SK-N-SH (cell line): ENCODE measurements around the gene TPRG1L. TPM values are rescaled to one million over a fixed set of nuclear protein-coding genes. Genes with fewer than 3 reads are reported as not detected.

ENCODE experiments used
- CTCF ChIA-PET: fragments of 300-600, 350-600 bp; formaldehyde crosslinking; extraction: SDS; loops from one replicate; lab custom pipeline; 2021; lab: Yijun Ruan, JAX
- POLR2A ChIA-PET: fragments of 350-600 bp; sonication (Branson Sonifier 250); formaldehyde crosslinking; extraction: SDS; loops from one replicate; lab custom pipeline; 2020; ENCODE audit warnings: antibody characterized with exemption, inconsistent platforms; lab: Yijun Ruan, JAX
- DNase-seq: peaks from one replicate; pipeline ENCODE4 v3.0.0; 2012
- H2AFZ ChIP-seq: fragments of 200-600 bp; sonication (generic); 2 replicates; pipeline ENCODE4 v1.8.1; 2016; ENCODE audit warnings: antibody characterized with exemption, mild to moderate bottlenecking, low read depth
- H3F3A ChIP-seq: fragments of 200-600 bp; sonication (generic); replicated peaks from 2 replicates; pipeline ENCODE3; 2016; ENCODE audit warnings: antibody characterized with exemption, mild to moderate bottlenecking; ENCODE audit not compliant: insufficient read depth
- H3K27ac ChIP-seq, 2 experiments: fragments of 200-500 bp in 1 of 2; fragments of 200-600 bp in 1 of 2; sonication (Bioruptor generic) in 1 of 2; sonication (generic), shearing (Covaris generic) in 1 of 2; 2 replicates each; pipeline versions ENCODE4 v1.5.1 to v1.6.1; 2014 to 2016; ENCODE audit warnings: low read depth in 2 of 2, inconsistent platforms in 1 of 2, low read length in 1 of 2, mild to moderate bottlenecking in 1 of 2, mixed read lengths in 1 of 2
- H3K27me3 ChIP-seq: fragments of 200-600 bp; sonication (generic), shearing (Covaris generic); 2 replicates; pipeline ENCODE4 v1.6.1; 2016; ENCODE audit warnings: mixed run types; ENCODE audit not compliant: insufficient read depth
- H3K36me3 ChIP-seq, 2 experiments: fragments of 200-500 bp in 1 of 2; fragments of 200-600 bp in 1 of 2; sonication (Bioruptor generic) in 1 of 2; sonication (generic) in 1 of 2; replicated peaks in 1 of 2; 2 replicates each; pipeline versions ENCODE3 to v1.5.1; 2014 to 2016; ENCODE audit warnings: low read length in 1 of 2, mild to moderate bottlenecking in 1 of 2; ENCODE audit not compliant: insufficient read depth in 2 of 2, control insufficient read depth in 1 of 2
- H3K4me1 ChIP-seq, 2 experiments: fragments of 200-500 bp in 1 of 2; fragments of 200-600 bp in 1 of 2; sonication (Bioruptor generic) in 1 of 2; sonication (generic), shearing (Covaris generic) in 1 of 2; 2 replicates each; pipeline versions ENCODE4 v1.5.1 to v1.6.1; 2014 to 2016; ENCODE audit warnings: low read depth in 1 of 2, low read length in 1 of 2, mixed run types in 1 of 2; ENCODE audit not compliant: insufficient read depth in 2 of 2, control insufficient read depth in 1 of 2
- H3K4me2 ChIP-seq: fragments of 200-600 bp; sonication (generic), shearing (Covaris generic); 2 replicates; pipeline ENCODE4 v1.6.1; 2017; ENCODE audit warnings: mixed run types
- H3K4me3 ChIP-seq, 2 experiments: fragments of 200-500 bp in 1 of 2; fragments of 200-600 bp in 1 of 2; sonication (Bioruptor generic) in 1 of 2; sonication (generic), shearing (Covaris generic) in 1 of 2; 2 replicates each; pipeline versions ENCODE4 v1.5.1 to v1.8.1; 2014 to 2016; ENCODE audit warnings: low read depth in 2 of 2, inconsistent platforms in 1 of 2, low read length in 1 of 2, mild to moderate bottlenecking in 1 of 2, mixed read lengths in 1 of 2, moderate library complexity in 1 of 2
- H3K79me2 ChIP-seq: fragments of 200-600 bp; sonication (generic); 2 replicates; pipeline ENCODE4 v1.8.1; 2017; ENCODE audit warnings: mild to moderate bottlenecking; ENCODE audit not compliant: insufficient read depth
- H3K9ac ChIP-seq: fragments of 200-600 bp; sonication (generic); 2 replicates; pipeline ENCODE4 v1.6.1; 2017; ENCODE audit warnings: mixed run types
- H3K9me2 ChIP-seq: fragments of 200-600 bp; sonication (generic); 2 replicates; pipeline ENCODE4 v1.6.1; 2017; ENCODE audit warnings: mixed run types
- H3K9me3 ChIP-seq: fragments of 200-600 bp; sonication (generic); 2 replicates; pipeline ENCODE4 v1.6.1; 2017; ENCODE audit warnings: mixed run types, mild to moderate bottlenecking, moderate library complexity
- H4K20me1 ChIP-seq: fragments of 200-600 bp; sonication (generic); 2 replicates; pipeline ENCODE4 v1.6.1; 2017; ENCODE audit warnings: mild to moderate bottlenecking, mixed run types; ENCODE audit not compliant: insufficient read depth
- ELF1 ChIP-seq: IDR thresholded peaks from 2 replicates; pipeline ENCODE4 v1.4.0; 2012
- GABPA ChIP-seq: IDR thresholded peaks from 2 replicates; pipeline ENCODE4 v1.4.0; 2012; ENCODE audit warnings: low read depth, mild to moderate bottlenecking
- GATA2 ChIP-seq: sonication (generic); formaldehyde crosslinking; IDR thresholded peaks from 2 replicates; pipeline ENCODE4 v1.5.0; 2020; ENCODE audit warnings: mild to moderate bottlenecking, missing genetic modification reagents
- JUND ChIP-seq: IDR thresholded peaks from 2 replicates; pipeline ENCODE4 v1.4.0; 2012
- MAX ChIP-seq: IDR thresholded peaks from 2 replicates; pipeline ENCODE4 v1.4.0; 2012; ENCODE audit warnings: low read depth
- MXI1 ChIP-seq: IDR thresholded peaks from 2 replicates; pipeline ENCODE4 v1.6.1; 2012; ENCODE audit warnings: mild to moderate bottlenecking, low read depth, low read length, improper control_type of control experiment
- NFIC ChIP-seq: IDR thresholded peaks from 2 replicates; pipeline ENCODE4 v1.4.0; 2012; ENCODE audit warnings: borderline replicate concordance
- TAF1 ChIP-seq: IDR thresholded peaks from 2 replicates; pipeline ENCODE4 v1.6.1; 2012; ENCODE audit warnings: low read depth, mild to moderate bottlenecking, low read length, moderate library complexity, borderline replicate concordance
- USF2 ChIP-seq: fragments of 150-350 bp; IDR thresholded peaks from 2 replicates; pipeline ENCODE4 v1.6.1; 2017; ENCODE audit warnings: antibody characterized with exemption, low read length, low read depth, borderline replicate concordance
- ZBTB33 ChIP-seq: IDR thresholded peaks from 2 replicates; pipeline ENCODE4 v1.4.0; 2012; ENCODE audit warnings: low read depth, borderline replicate concordance
- WGBS: methylation state at CpG from one replicate; pipeline ENCODE4 v1.1.6; 2017; ENCODE audit warnings: low lambda C conversion rate; 5-methylcytosine and 5-hydroxymethylcytosine counted together
- polyA plus RNA-seq, 3 experiments: library from polyadenylated mRNA; depleted of rRNA; stranded (reverse); fragments of >200 nt; gene quantifications; 2 replicates each; pipeline ENCODE4 v1.2.3, GENCODE V29; 2012

Gene TPRG1L
- polyA plus RNA-seq, 1 of the 3 experiments (the other 2 are of a cell fraction), result 25.9 TPM

GRCh38 chr1:3600354-3600753 lies 24.5 kb upstream of the TPRG1L start (continued):
- no peak for TF ChIP-seq MAX
- no peak for TF ChIP-seq GABPA
- no peak for TF ChIP-seq ELF1

GRCh38 chr1:3601743-3602142 lies 23.1 kb upstream of the TPRG1L start:
- no peaks in the 10 kb centered on the region for H3F3A ChIP-seq
- ChIA-PET POLR2A (no interaction called here), CTCF (interaction anchor here (1.1 to 2.2 kb wide), 2 partner anchors 19 to 111 kb away, joined by 4 to 7 read pairs; no protein-coding TSS in a partner anchor)
- peaks cover 0 to 23% of the 10 kb centered on the region in 2 experiments; a peak in 1 of 4 replicates for H3K4me1 ChIP-seq
- no peak overlapping the region for H2AFZ ChIP-seq
- WGBS, result 74% methylated on average over 10 of the region's 16 CpGs
- H3K9me2 ChIP-seq, result no peaks in the 10 kb centered on the region
- TF ChIP-seq TAF1, result no peak
- H3K9me3 ChIP-seq, result no peaks in the 10 kb centered on the region
- no peak overlapping the region for H3K4me3 ChIP-seq
- no peak overlapping the region for H3K27ac ChIP-seq
- H4K20me1 ChIP-seq, result no peaks in the 10 kb centered on the region
- H3K79me2 ChIP-seq, result no peaks in the 10 kb centered on the region
- H3K9ac ChIP-seq, result no peak overlapping the region
- no peaks in the 10 kb centered on the region for H3K36me3 ChIP-seq
- no peaks in the 10 kb centered on the region for H3K27me3 ChIP-seq
- no peak overlapping the region for H3K4me2 ChIP-seq
- DNase-seq, result no peak

GRCh38 chr1:3602375-3602774 lies 22.4 kb upstream of the TPRG1L start:
- H3K27ac ChIP-seq, result no peak overlapping the region
- 83% methylated on average over 7 of the region's 21 CpGs for WGBS
- CTCF ChIA-PET, result interaction anchor here (1.1 to 2.2 kb wide), 2 partner anchors 20 to 112 kb away, joined by 4 to 7 read pairs; no protein-coding TSS in a partner anchor

More at GRCh38 chr1:3602375-3602774, 22.4 kb upstream of the TPRG1L start:
- Histone ChIP-seq H3K4me3 (no peak overlapping the region), H3K9me3 (no peaks in the 10 kb centered on the region), H2AFZ (no peak overlapping the region), H3K4me2 (no peak overlapping the region), H3F3A (no peaks in the 10 kb centered on the region), H3K4me1 (peaks cover 0 to 23% of the 10 kb centered on the region in 2 experiments; a peak in 1 of 4 replicates), H3K27me3 (no peaks in the 10 kb centered on the region)
- POLR2A ChIA-PET, result no interaction called here
- TF ChIP-seq USF2 (no peak), ZBTB33 (no peak), NFIC (no peak), JUND (no peak), GATA2 (CRISPR knock-in tag) (no peak), MXI1 (no peak)
- TF ChIP-seq, all 33 proteins: peak for 0
- Histone ChIP-seq H3K9me2 (no peaks in the 10 kb centered on the region), H3K9ac (no peak overlapping the region), H3K36me3 (no peaks in the 10 kb centered on the region), H4K20me1 (no peaks in the 10 kb centered on the region), H3K79me2 (no peaks in the 10 kb centered on the region)
- DNase-seq, result no peak
